Measurements from ENCODE around the gene DOLK. TPM values are rescaled to one million over a fixed set of nuclear protein-coding genes. Genes with fewer than 3 reads are reported as not detected.

DOLK gene
- total RNA-seq, 3 donors from 2014 or later = 11.1 to 16.2 (median 14.3) TPM

- H3K9me3 ChIP-seq = no peaks in the 10 kb centered on the region
- TF ChIP-seq POLR2A (IDR thresholded peaks at IDR 0.05) (no peak), CTCF (IDR thresholded peaks at IDR 0.05) (no peak), POLR2AphosphoS5 (IDR thresholded peaks at IDR 0.05) (no peak)
- H3K27me3 ChIP-seq = no peaks in the 10 kb centered on the region
- no peaks in the 10 kb centered on the region for H3K36me3 ChIP-seq
- intact Hi-C loops (cut with DNase I; ENCODE audit: low total_unique reads) = loop anchor here (5.0 kb wide), 1 partner anchor 582 kb away; no protein-coding TSS in a partner anchor
- H3K27ac ChIP-seq = peak overlapping the region; percentile 48 to 58
- no peaks in the 10 kb centered on the region for H3K4me1 ChIP-seq
- no peak for DNase-seq (ENCODE audit: low spot score in 2 of 2)
- no peak overlapping the region for H3K4me3 ChIP-seq
These were observed 7.0 kb downstream of the DOLK start for GRCh38 chr9:128940271-128940921.

GRCh38 chr9:128937310-128938165 lies 9.9 kb downstream of the DOLK start:
- Histone ChIP-seq H3K27ac (no peak overlapping the region), H3K9me3 (no peaks in the 10 kb centered on the region), H3K27me3 (no peaks in the 10 kb centered on the region), H3K4me3 (no peak overlapping the region), H3K36me3 (no peaks in the 10 kb centered on the region), H3K4me1 (no peaks in the 10 kb centered on the region)
- intact Hi-C loops (cut with DNase I; ENCODE audit: low total_unique reads) = no loop called here
- TF ChIP-seq POLR2A (IDR thresholded peaks at IDR 0.05) (no peak), POLR2AphosphoS5 (IDR thresholded peaks at IDR 0.05) (no peak), CTCF (IDR thresholded peaks at IDR 0.05) (no peak)
- DNase-seq (ENCODE audit: low spot score in 2 of 2) = no peak

GRCh38 chr9:128936171-128936865 lies 11.1 kb downstream of the DOLK start:
- H3K36me3 ChIP-seq = no peaks in the 10 kb centered on the region
- no peak for DNase-seq (ENCODE audit: low spot score in 2 of 2)
- no peaks in the 10 kb centered on the region for H3K9me3 ChIP-seq
- no peaks in the 10 kb centered on the region for H3K4me1 ChIP-seq
- H3K27me3 ChIP-seq = no peaks in the 10 kb centered on the region
- H3K27ac ChIP-seq = no peak overlapping the region
- intact Hi-C loops (cut with DNase I; ENCODE audit: low total_unique reads) = no loop called here
- TF ChIP-seq CTCF (IDR thresholded peaks at IDR 0.05) (no peak), POLR2AphosphoS5 (IDR thresholded peaks at IDR 0.05) (no peak), POLR2A (IDR thresholded peaks at IDR 0.05) (no peak)
- no peak overlapping the region for H3K4me3 ChIP-seq

- Histone ChIP-seq H3K4me3 (no peak overlapping the region), H3K27me3 (no peaks in the 10 kb centered on the region), H3K9me3 (no peaks in the 10 kb centered on the region), H3K36me3 (no peaks in the 10 kb centered on the region), H3K27ac (no peak overlapping the region), H3K4me1 (no peaks in the 10 kb centered on the region)
- no peak for DNase-seq (ENCODE audit: low spot score in 2 of 2)
- intact Hi-C loops (cut with DNase I; ENCODE audit: low total_unique reads) = no loop called here
- TF ChIP-seq POLR2A (IDR thresholded peaks at IDR 0.05) (no peak), POLR2AphosphoS5 (IDR thresholded peaks at IDR 0.05) (no peak), CTCF (IDR thresholded peaks at IDR 0.05) (no peak)
These were observed 13.7 kb downstream of the DOLK start for GRCh38 chr9:128933731-128934130.
